ENCODE data around the gene ELN.
"Not testable (repeated sequence)": the region's sequence is repeated elsewhere in the genome, so short reads cannot be mapped to it uniquely, and the experiment has no call there.

ELN gene

GRCh38 chr7:74043523-74043951 lies 15.6 kb downstream of the ELN start:
- H3K4me3 ChIP-seq (ENCODE audit: extremely low read depth, insufficient read depth, low read length, poor library complexity, severe bottlenecking), result no peak overlapping the region
- no peaks in the 10 kb centered on the region for H3K9me3 ChIP-seq (ENCODE audit: control insufficient read depth, low read length)
- 44 to 57% methylated on average over 7 to 9 of the region's 9 CpGs for WGBS, 2 experiments (ENCODE audit: insufficient coverage in 2 of 2)
- H3K27ac ChIP-seq (ENCODE audit: low read depth, low read length, severe bottlenecking), result no peak overlapping the region
- H3K36me3 ChIP-seq (ENCODE audit: control insufficient read depth, insufficient read depth, low read length), result no peaks in the 10 kb centered on the region
- peaks cover 15% of the 10 kb centered on the region for H3K4me1 ChIP-seq (ENCODE audit: control insufficient read depth, insufficient read depth, low read length, poor library complexity, severe bottlenecking)

GRCh38 chr7:74044366-74045350 lies 16.7 kb downstream of the ELN start:
- H3K36me3 ChIP-seq (ENCODE audit: control insufficient read depth, insufficient read depth, low read length), result no peaks in the 10 kb centered on the region
- no peak overlapping the region for H3K4me3 ChIP-seq (ENCODE audit: extremely low read depth, insufficient read depth, low read length, poor library complexity, severe bottlenecking)
- no peak overlapping the region for H3K27ac ChIP-seq (ENCODE audit: low read depth, low read length, severe bottlenecking)
- H3K9me3 ChIP-seq (ENCODE audit: control insufficient read depth, low read length), result no peaks in the 10 kb centered on the region
- 84 to 85% methylated on average over 13 to 17 of the region's 20 CpGs for WGBS, 2 experiments (ENCODE audit: insufficient coverage in 2 of 2)
- H3K4me1 ChIP-seq (ENCODE audit: control insufficient read depth, insufficient read depth, low read length, poor library complexity, severe bottlenecking), result peaks cover 15% of the 10 kb centered on the region

- H3K36me3 ChIP-seq (ENCODE audit: control insufficient read depth, insufficient read depth, low read length); H3K4me3 ChIP-seq (ENCODE audit: extremely low read depth, insufficient read depth, low read length, poor library complexity, severe bottlenecking); H3K9me3 ChIP-seq (ENCODE audit: control insufficient read depth, low read length); H3K27ac ChIP-seq (ENCODE audit: low read depth, low read length, severe bottlenecking): not testable (repeated sequence)
- 88 to 95% methylated on average over 3 to 7 of the region's 7 CpGs for WGBS, 2 experiments (ENCODE audit: insufficient coverage in 2 of 2)
- peaks cover 12% of the 10 kb centered on the region for H3K4me1 ChIP-seq (ENCODE audit: control insufficient read depth, insufficient read depth, low read length, poor library complexity, severe bottlenecking)
Measured at GRCh38 chr7:74046581-74046980, 18.6 kb downstream of the ELN start.

GRCh38 chr7:74047804-74048380 lies 19.9 kb downstream of the ELN start:
- Histone ChIP-seq H3K27ac (ENCODE audit: low read depth, low read length, severe bottlenecking) (no peak overlapping the region), H3K4me1 (ENCODE audit: control insufficient read depth, insufficient read depth, low read length, poor library complexity, severe bottlenecking) (peaks cover 12% of the 10 kb centered on the region), H3K9me3 (ENCODE audit: control insufficient read depth, low read length) (no peaks in the 10 kb centered on the region), H3K36me3 (ENCODE audit: control insufficient read depth, insufficient read depth, low read length) (no peaks in the 10 kb centered on the region), H3K4me3 (ENCODE audit: extremely low read depth, insufficient read depth, low read length, poor library complexity, severe bottlenecking) (no peak overlapping the region)
- 95 to 100% methylated on average over 3 of the region's 5 CpGs for WGBS, 2 experiments (ENCODE audit: insufficient coverage in 2 of 2)

- Histone ChIP-seq H3K36me3 (ENCODE audit: control insufficient read depth, insufficient read depth, low read length) (no peaks in the 10 kb centered on the region), H3K27ac (ENCODE audit: low read depth, low read length, severe bottlenecking) (no peak overlapping the region), H3K4me3 (ENCODE audit: extremely low read depth, insufficient read depth, low read length, poor library complexity, severe bottlenecking) (no peak overlapping the region), H3K9me3 (ENCODE audit: control insufficient read depth, low read length) (no peaks in the 10 kb centered on the region), H3K4me1 (ENCODE audit: control insufficient read depth, insufficient read depth, low read length, poor library complexity, severe bottlenecking) (peaks cover 8% of the 10 kb centered on the region)
- WGBS, 2 experiments (ENCODE audit: insufficient coverage in 2 of 2), result 83 to 89% methylated on average over 2 of the region's 2 CpGs
Measured at GRCh38 chr7:74048999-74049599, 21.1 kb downstream of the ELN start.

- peaks cover 5% of the 10 kb centered on the region for H3K4me1 ChIP-seq (ENCODE audit: control insufficient read depth, insufficient read depth, low read length, poor library complexity, severe bottlenecking)
- H3K36me3 ChIP-seq (ENCODE audit: control insufficient read depth, insufficient read depth, low read length), result no peaks in the 10 kb centered on the region
- H3K9me3 ChIP-seq (ENCODE audit: control insufficient read depth, low read length), result no peaks in the 10 kb centered on the region
- H3K27ac ChIP-seq (ENCODE audit: low read depth, low read length, severe bottlenecking), result no peak overlapping the region
- H3K4me3 ChIP-seq (ENCODE audit: extremely low read depth, insufficient read depth, low read length, poor library complexity, severe bottlenecking), result no peak overlapping the region
- WGBS, 2 experiments (ENCODE audit: insufficient coverage in 2 of 2), result 86 to 89% methylated on average over 3 of the region's 3 CpGs
Measured at GRCh38 chr7:74049997-74050798, 22.2 kb downstream of the ELN start.

GRCh38 chr7:74051193-74051592 lies 23.2 kb downstream of the ELN start:
- Histone ChIP-seq H3K9me3 (ENCODE audit: control insufficient read depth, low read length) (no peaks in the 10 kb centered on the region), H3K36me3 (ENCODE audit: control insufficient read depth, insufficient read depth, low read length) (no peaks in the 10 kb centered on the region), H3K27ac (ENCODE audit: low read depth, low read length, severe bottlenecking) (no peak overlapping the region), H3K4me3 (ENCODE audit: extremely low read depth, insufficient read depth, low read length, poor library complexity, severe bottlenecking) (no peak overlapping the region), H3K4me1 (ENCODE audit: control insufficient read depth, insufficient read depth, low read length, poor library complexity, severe bottlenecking) (peaks cover 5% of the 10 kb centered on the region)
- 89 to 100% methylated on average over 4 to 9 of the region's 10 CpGs for WGBS, 2 experiments (ENCODE audit: insufficient coverage in 2 of 2)

GRCh38 chr7:74051629-74052410 lies 23.8 kb downstream of the ELN start:
- Histone ChIP-seq H3K4me1 (ENCODE audit: control insufficient read depth, insufficient read depth, low read length, poor library complexity, severe bottlenecking) (peaks cover 5% of the 10 kb centered on the region), H3K36me3 (ENCODE audit: control insufficient read depth, insufficient read depth, low read length) (no peaks in the 10 kb centered on the region), H3K4me3 (ENCODE audit: extremely low read depth, insufficient read depth, low read length, poor library complexity, severe bottlenecking) (no peak overlapping the region), H3K9me3 (ENCODE audit: control insufficient read depth, low read length) (no peaks in the 10 kb centered on the region), H3K27ac (ENCODE audit: low read depth, low read length, severe bottlenecking) (no peak overlapping the region)
- WGBS, 2 experiments (ENCODE audit: insufficient coverage in 2 of 2), result 56 to 67% methylated on average over 11 to 12 of the region's 16 CpGs

- WGBS, 2 experiments (ENCODE audit: insufficient coverage in 2 of 2), result 70 to 92% methylated on average over 1 of the region's 1 CpG
- no peaks in the 10 kb centered on the region for H3K36me3 ChIP-seq (ENCODE audit: control insufficient read depth, insufficient read depth, low read length)
Measured at GRCh38 chr7:74052628-74053027, 24.7 kb downstream of the ELN start.

More at GRCh38 chr7:74052628-74053027, 24.7 kb downstream of the ELN start:
- H3K27ac ChIP-seq (ENCODE audit: low read depth, low read length, severe bottlenecking), result no peak overlapping the region
- no peaks in the 10 kb centered on the region for H3K9me3 ChIP-seq (ENCODE audit: control insufficient read depth, low read length)
- H3K4me3 ChIP-seq (ENCODE audit: extremely low read depth, insufficient read depth, low read length, poor library complexity, severe bottlenecking), result no peak overlapping the region
- H3K4me1 ChIP-seq (ENCODE audit: control insufficient read depth, insufficient read depth, low read length, poor library complexity, severe bottlenecking), result peaks cover 5% of the 10 kb centered on the region

Data from mesodermal cell (in vitro differentiated cells).